HG03097 (cell line): ENCODE measurements around the gene PLEKHM2.
A peak's percentile ranks its signal among the peaks of the same experiment; 100 is the strongest.

Experiments
- ATAC-seq: cut with Tn5 transposase; IDR thresholded peaks from one replicate; pipeline ENCODE4 v1.9.1; 2021; ENCODE audit not compliant: unreplicated experiment, low FRiP score

Gene PLEKHM2

GRCh38 chr1:15674386-15675159 lies 9.5 kb upstream of the PLEKHM2 start:
- no peak for ATAC-seq

GRCh38 chr1:15676010-15676409 lies 8.1 kb upstream of the PLEKHM2 start:
- ATAC-seq, result no peak

GRCh38 chr1:15676688-15677661 lies 7.1 kb upstream of the PLEKHM2 start:
- ATAC-seq, result no peak

GRCh38 chr1:15678578-15678977 lies 5.5 kb upstream of the PLEKHM2 start:
- no peak for ATAC-seq

GRCh38 chr1:15680131-15680530 lies 4.0 kb upstream of the PLEKHM2 start:
- ATAC-seq, result no peak

- no peak for ATAC-seq
Measured at GRCh38 chr1:15680561-15681348, 3.4 kb upstream of the PLEKHM2 start.

GRCh38 chr1:15681349-15682292 lies 2.5 kb upstream of the PLEKHM2 start:
- ATAC-seq, result no peak

- ATAC-seq, result no peak
Measured at GRCh38 chr1:15682936-15683341, 1.2 kb upstream of the PLEKHM2 start.

- no peak for ATAC-seq
Measured at GRCh38 chr1:15683345-15684039, 628 bp upstream of the PLEKHM2 start.

- ATAC-seq, result no peak
Measured at GRCh38 chr1:15684468-15685291, 560 bp downstream of the PLEKHM2 start.

- ATAC-seq, result no peak
Measured at GRCh38 chr1:15685820-15686219, 1.7 kb downstream of the PLEKHM2 start.

- no peak for ATAC-seq
Measured at GRCh38 chr1:15687446-15687845, 3.3 kb downstream of the PLEKHM2 start.

GRCh38 chr1:15690317-15690716 lies 6.2 kb downstream of the PLEKHM2 start:
- no peak for ATAC-seq

GRCh38 chr1:15691434-15692032 lies 7.4 kb downstream of the PLEKHM2 start:
- ATAC-seq, result no peak

- no peak for ATAC-seq
Measured at GRCh38 chr1:15692121-15692682, 8.1 kb downstream of the PLEKHM2 start.

- ATAC-seq, result no peak
Measured at GRCh38 chr1:15693371-15693770, 9.3 kb downstream of the PLEKHM2 start.

GRCh38 chr1:15696956-15697521 lies 12.9 kb downstream of the PLEKHM2 start:
- ATAC-seq, result peak; percentile 90
